Right lobe of liver (tissue), 6 donors: ENCODE measurements around the gene CAB39L. TPM values are rescaled to one million over a fixed set of nuclear protein-coding genes. Genes with fewer than 3 reads are reported as not detected.

Experiments used
- ATAC-seq, 4 donors: fragments of 200-7000 bp; cut with Tn5 transposase; one replicate each; pipeline ENCODE4 v1.9.1; 2020; ENCODE audit warnings: mild to moderate bottlenecking in 4 of 4, moderate library complexity in 4 of 4
- DNase-seq, 3 donors: peaks; one replicate each; pipeline ENCODE4 v3.0.0-alpha.2; 2020
- H3K27ac ChIP-seq, 3 donors: fragments of 200-600 bp; one replicate each; pipeline ENCODE4 v1.8.0; 2022
- H3K27me3 ChIP-seq, 2 donors: fragments of 200-600 bp; one replicate each; pipeline ENCODE4 v1.8.0; 2022
- H3K36me3 ChIP-seq, 4 donors: fragments of 200-600 bp; sonication (generic) in 1 of 4; one replicate each; pipeline versions ENCODE4 v1.5.1 to v1.8.0; 2017 to 2022; ENCODE audit warnings: control low read depth in 1 of 4
- H3K4me1 ChIP-seq, 4 donors: fragments of 200-600 bp; sonication (generic) in 1 of 4; one replicate each; pipeline versions ENCODE4 v1.5.1 to v1.8.0; 2017 to 2022; ENCODE audit warnings: control low read depth in 1 of 4
- H3K4me3 ChIP-seq, 3 donors: fragments of 200-600 bp; one replicate each; pipeline ENCODE4 v1.8.0; 2022
- H3K9me3 ChIP-seq, 4 donors: fragments of 200-600 bp; sonication (generic) in 1 of 4; one replicate each; pipeline versions ENCODE4 v1.5.1 to v1.8.0; 2017 to 2022; ENCODE audit warnings: control low read depth in 1 of 4
- CTCF ChIP-seq, 4 donors: fragments of 200-600 bp in 3 of 4; fragments of 450-650 bp in 1 of 4; IDR thresholded peaks; one replicate each; pipeline versions ENCODE4 v1.5.1 to v1.8.0; 2016 to 2022; ENCODE audit warnings: antibody characterized with exemption in 4 of 4, mild to moderate bottlenecking in 2 of 4
- POLR2A ChIP-seq: fragments of 450-650 bp; IDR thresholded peaks from one replicate; pipeline ENCODE4 v1.6.1; 2017; ENCODE audit warnings: antibody characterized with exemption, mild to moderate bottlenecking
- WGBS: methylation state at CpG from one replicate; pipeline ENCODE4 v1.1.6; 2018; ENCODE audit warnings: low coverage, low lambda C conversion rate; ENCODE audit not compliant: insufficient coverage; ENCODE audit errors: missing lambda C conversion rate; 5-methylcytosine and 5-hydroxymethylcytosine counted together
- intact Hi-C, 2 donors: fragments of 100-400 bp; cut with DNase I; formaldehyde crosslinking; loops; one replicate each; pipeline versions ENCODE4 v1.11.2 to v1.14.1; 2022
- total RNA-seq, 6 experiments: library from RNA; depleted of rRNA in 2 of 6; stranded (reverse); fragments of >200 nt in 2 of 6; fragmentation: NEBNext Ultra II Directional in 3 of 6; extraction: Animal tissue kit (Norgen Biotek cat#: 25700) in 3 of 6; gene quantifications; one replicate each; pipeline versions ENCODE4 v1.1.0 to v1.2.4, GENCODE V29; 2016 to 2023
- donor health status: DM: no; HTN: yes; CAD: no.
- donor health status: DM: no; HTN: no; CAD: no.
- donor health status: DM: no; HTN: no; CAD: no.
- donor health status: DM: no; HTN: yes; CAD: no.
- donor health status: DM: no; HTN: yes; CAD: no.

CAB39L gene
- total RNA-seq, 6 experiments from 2014 or later = 1.9 to 4.1 (median 2.8) TPM

DNA sequence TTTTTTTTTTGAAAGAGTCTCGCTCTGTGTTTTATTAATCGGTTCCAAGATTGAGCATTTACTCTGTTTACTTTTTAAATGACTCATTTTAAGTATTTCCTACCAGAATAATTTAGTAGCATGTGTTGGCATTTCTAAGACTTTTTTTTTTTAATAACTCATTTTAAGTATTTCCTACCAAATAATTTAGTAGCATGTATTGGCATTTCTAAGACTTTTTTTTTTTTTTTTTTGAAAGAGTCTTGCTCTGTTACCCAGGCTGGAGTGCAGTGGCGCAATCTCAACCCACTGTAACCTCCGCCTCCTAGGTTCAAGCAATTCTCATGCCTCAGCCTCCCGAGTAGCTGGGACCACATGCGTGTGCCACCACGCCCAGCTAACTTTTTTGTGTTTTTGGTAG is 13.4 kb upstream of the CAB39L start:
- WGBS = 77% methylated on average over 5 of the region's 7 CpGs
- no peak for TF ChIP-seq POLR2A
- TF ChIP-seq CTCF (IDR thresholded peaks at IDR 0.05) = no peak

GRCh38 chr13:49456156-49456555 is 12.3 kb upstream of the CAB39L start:
- WGBS = 100% methylated on average over 1 of the region's 1 CpG

More for the DNA sequence above, 13.4 kb upstream of the CAB39L start:
- Histone ChIP-seq H3K27me3 (no peaks in the 10 kb centered on the region), H3K27ac (no peak overlapping the region), H3K4me3 (no peak overlapping the region), H3K9me3 (no peaks in the 10 kb centered on the region), H3K36me3 (peaks cover 0 to 13% (median 4%) of the 10 kb centered on the region in 4 donors), H3K4me1 (no peaks in the 10 kb centered on the region)
- DNase-seq (no peak), ATAC-seq (no peak)
- intact Hi-C loops = no loop called here

DNA sequence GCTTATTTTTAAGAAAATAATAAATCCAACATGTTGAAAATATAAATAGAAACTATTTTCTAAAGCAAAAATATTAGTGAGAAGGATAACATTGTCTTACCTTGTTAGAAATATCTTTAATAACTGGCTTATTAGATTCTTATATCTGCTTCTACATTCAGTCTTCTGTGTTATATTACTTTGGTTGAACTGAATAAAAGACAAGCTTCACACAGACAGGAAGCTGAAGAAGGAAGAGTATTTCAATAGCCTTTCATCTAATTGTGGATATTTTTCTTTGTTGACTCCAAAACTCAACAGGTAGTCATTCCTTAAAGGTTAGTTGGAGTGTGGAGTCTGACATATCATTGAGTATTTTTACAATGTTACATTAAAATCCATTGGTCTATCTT is 11.1 kb upstream of the CAB39L start:
- H3K9me3 ChIP-seq = no peaks in the 10 kb centered on the region
- no peak overlapping the region for H3K4me3 ChIP-seq
- ATAC-seq = no peak
- TF ChIP-seq CTCF (IDR thresholded peaks at IDR 0.05) (no peak), POLR2A (no peak)
- intact Hi-C loops = no loop called here
- H3K4me1 ChIP-seq = no peaks in the 10 kb centered on the region
- no peaks in the 10 kb centered on the region for H3K27me3 ChIP-seq
- no peak for DNase-seq
- no peak overlapping the region for H3K27ac ChIP-seq
- no peaks in the 10 kb centered on the region for H3K36me3 ChIP-seq

More at GRCh38 chr13:49456156-49456555, 12.3 kb upstream of the CAB39L start:
- H3K27me3 ChIP-seq = no peaks in the 10 kb centered on the region
- TF ChIP-seq POLR2A (no peak), CTCF (IDR thresholded peaks at IDR 0.05) (no peak)
- intact Hi-C loops = no loop called here
- DNase-seq = no peak
- H3K27ac ChIP-seq = no peak overlapping the region
- ATAC-seq = no peak
- H3K4me1 ChIP-seq = no peaks in the 10 kb centered on the region
- no peak overlapping the region for H3K4me3 ChIP-seq
- H3K9me3 ChIP-seq = no peaks in the 10 kb centered on the region
- H3K36me3 ChIP-seq = peaks cover 0 to 4% (median 1%) of the 10 kb centered on the region in 4 donors

DNA sequence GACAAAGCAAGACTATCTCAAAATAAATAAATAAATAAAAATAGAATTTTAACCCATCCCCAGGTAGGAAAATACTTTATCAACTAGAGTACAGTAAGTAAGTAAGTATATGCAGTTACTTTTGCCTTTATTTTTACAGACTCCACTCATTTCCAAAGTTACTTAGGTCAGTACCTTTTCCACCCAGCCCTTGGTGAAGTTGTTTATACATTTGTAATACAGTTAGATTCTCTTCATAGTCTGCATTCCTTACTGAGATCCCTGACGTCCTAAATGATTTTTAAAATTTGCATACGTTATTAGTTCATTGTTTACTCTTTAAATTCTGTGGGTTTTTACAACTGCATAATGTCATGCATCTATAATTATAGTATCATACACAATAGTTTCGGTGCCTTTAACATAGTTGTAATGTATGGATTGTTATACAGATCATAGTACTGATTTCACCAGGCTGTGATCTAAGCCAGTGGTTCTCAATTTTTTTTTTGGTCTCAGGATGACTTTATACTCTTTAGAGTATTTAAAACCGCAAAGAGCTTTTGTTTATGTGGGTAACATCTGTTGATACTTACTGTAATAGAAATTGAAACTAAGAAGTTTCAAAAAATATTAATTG is 10.6 kb upstream of the CAB39L start:
- Histone ChIP-seq H3K27ac (no peak overlapping the region), H3K27me3 (no peaks in the 10 kb centered on the region), H3K4me1 (no peaks in the 10 kb centered on the region), H3K36me3 (no peaks in the 10 kb centered on the region), H3K4me3 (no peak overlapping the region), H3K9me3 (no peaks in the 10 kb centered on the region)
- 56% methylated on average over 4 of the region's 4 CpGs for WGBS
- no peak for ATAC-seq
- DNase-seq = no peak
- intact Hi-C loops = no loop called here
- no peak for TF ChIP-seq POLR2A
- TF ChIP-seq CTCF (IDR thresholded peaks at IDR 0.05) = no peak

- Histone ChIP-seq H3K4me3 (no peak overlapping the region), H3K4me1 (no peaks in the 10 kb centered on the region), H3K27ac (peak overlapping the region in 2 of 3 donors; percentile 30 to 54), H3K27me3 (no peaks in the 10 kb centered on the region), H3K36me3 (no peaks in the 10 kb centered on the region), H3K9me3 (no peaks in the 10 kb centered on the region)
- 86% methylated on average over 6 of the region's 7 CpGs for WGBS
- no peak for ATAC-seq
- no peak for DNase-seq
- TF ChIP-seq POLR2A (no peak), CTCF (IDR thresholded peaks at IDR 0.05) (no peak)
- intact Hi-C loops = no loop called here
Measured at GRCh38 chr13:49453465-49453864, 9.6 kb upstream of the CAB39L start.
